GDM1 (cell line): Measurements from ENCODE around the gene AMIGO3.

Experiments
- DNase-seq: peaks from one replicate; lab custom pipeline; 2025; lab: John Stamatoyannopoulos, UW

AMIGO3 gene

GRCh38 chr3:49667701-49668413, 51.6 kb downstream of the AMIGO3 start:
- DNase-seq = no peak
